Rectal smooth muscle tissue (tissue), 1 donor: ENCODE measurements around the gene PIK3C2G.

Experiments
- H3K27ac ChIP-seq: one replicate; pipeline ENCODE4 v1.7.0; 2013; ENCODE audit warnings: low read depth, low read length, inconsistent platforms
- H3K27me3 ChIP-seq: one replicate; pipeline ENCODE4 v1.7.0; 2013; ENCODE audit warnings: low read length; ENCODE audit not compliant: control insufficient read depth, insufficient read depth
- H3K36me3 ChIP-seq: one replicate; pipeline ENCODE4 v1.7.0; 2013; ENCODE audit warnings: low read length; ENCODE audit not compliant: control insufficient read depth, insufficient read depth
- H3K4me1 ChIP-seq: one replicate; pipeline ENCODE4 v1.7.0; 2013; ENCODE audit warnings: low read length; ENCODE audit not compliant: control insufficient read depth, insufficient read depth
- H3K4me3 ChIP-seq: one replicate; pipeline ENCODE4 v1.7.0; 2013; ENCODE audit warnings: low read length
- H3K9ac ChIP-seq: one replicate; pipeline ENCODE4 v1.7.0; 2013; ENCODE audit warnings: low read length

The PIK3C2G gene

GRCh38 chr12:18567787-18568186 is 306.5 kb downstream of the PIK3C2G start:
- no peaks in the 10 kb centered on the region for H3K27me3 ChIP-seq
- H3K36me3 ChIP-seq: no peaks in the 10 kb centered on the region

GRCh38 chr12:18570543-18570942 is 309.2 kb downstream of the PIK3C2G start:
- Histone ChIP-seq H3K9ac (no peak overlapping the region), H3K4me3 (no peak overlapping the region), H3K4me1 (no peaks in the 10 kb centered on the region), H3K27ac (no peak overlapping the region), H3K36me3 (no peaks in the 10 kb centered on the region), H3K27me3 (no peaks in the 10 kb centered on the region)

More at GRCh38 chr12:18567787-18568186, 306.5 kb downstream of the PIK3C2G start:
- no peak overlapping the region for H3K4me3 ChIP-seq
- no peak overlapping the region for H3K9ac ChIP-seq
- H3K27ac ChIP-seq: no peak overlapping the region
- no peaks in the 10 kb centered on the region for H3K4me1 ChIP-seq

GRCh38 chr12:18576104-18576626 is 314.8 kb downstream of the PIK3C2G start:
- no peak overlapping the region for H3K9ac ChIP-seq
- no peaks in the 10 kb centered on the region for H3K4me1 ChIP-seq
- H3K27ac ChIP-seq: no peak overlapping the region
- no peaks in the 10 kb centered on the region for H3K36me3 ChIP-seq
- no peak overlapping the region for H3K4me3 ChIP-seq
- no peaks in the 10 kb centered on the region for H3K27me3 ChIP-seq

GRCh38 chr12:18576648-18577047 is 315.3 kb downstream of the PIK3C2G start:
- Histone ChIP-seq H3K27me3 (no peaks in the 10 kb centered on the region), H3K9ac (no peak overlapping the region), H3K4me1 (no peaks in the 10 kb centered on the region), H3K27ac (no peak overlapping the region), H3K36me3 (no peaks in the 10 kb centered on the region), H3K4me3 (no peak overlapping the region)

- Histone ChIP-seq H3K36me3 (no peaks in the 10 kb centered on the region), H3K27ac (no peak overlapping the region), H3K4me3 (no peak overlapping the region), H3K9ac (no peak overlapping the region), H3K4me1 (no peaks in the 10 kb centered on the region), H3K27me3 (no peaks in the 10 kb centered on the region)
Observed at GRCh38 chr12:18578191-18578590, 316.9 kb downstream of the PIK3C2G start.

GRCh38 chr12:18580291-18580690 is 319.0 kb downstream of the PIK3C2G start:
- Histone ChIP-seq H3K27me3 (no peaks in the 10 kb centered on the region), H3K4me3 (no peak overlapping the region), H3K27ac (no peak overlapping the region), H3K36me3 (no peaks in the 10 kb centered on the region), H3K4me1 (no peaks in the 10 kb centered on the region), H3K9ac (no peak overlapping the region)

GRCh38 chr12:18580706-18581105 is 319.4 kb downstream of the PIK3C2G start:
- Histone ChIP-seq H3K36me3 (no peaks in the 10 kb centered on the region), H3K27ac (no peak overlapping the region), H3K27me3 (no peaks in the 10 kb centered on the region), H3K4me3 (no peak overlapping the region), H3K4me1 (no peaks in the 10 kb centered on the region), H3K9ac (no peak overlapping the region)

GRCh38 chr12:18581232-18581962 is 320.1 kb downstream of the PIK3C2G start:
- Histone ChIP-seq H3K36me3 (no peaks in the 10 kb centered on the region), H3K9ac (no peak overlapping the region), H3K27me3 (no peaks in the 10 kb centered on the region), H3K4me1 (no peaks in the 10 kb centered on the region), H3K4me3 (no peak overlapping the region), H3K27ac (no peak overlapping the region)

GRCh38 chr12:18583655-18584054 is 322.3 kb downstream of the PIK3C2G start:
- no peaks in the 10 kb centered on the region for H3K36me3 ChIP-seq
- no peak overlapping the region for H3K9ac ChIP-seq
- H3K4me3 ChIP-seq: no peak overlapping the region
- no peaks in the 10 kb centered on the region for H3K4me1 ChIP-seq
- no peak overlapping the region for H3K27ac ChIP-seq
- no peaks in the 10 kb centered on the region for H3K27me3 ChIP-seq

- Histone ChIP-seq H3K9ac (no peak overlapping the region), H3K4me3 (no peak overlapping the region), H3K27ac (no peak overlapping the region), H3K36me3 (no peaks in the 10 kb centered on the region), H3K27me3 (no peaks in the 10 kb centered on the region), H3K4me1 (no peaks in the 10 kb centered on the region)
Observed at GRCh38 chr12:18586581-18586980, 325.3 kb downstream of the PIK3C2G start.

- Histone ChIP-seq H3K4me1 (no peaks in the 10 kb centered on the region), H3K4me3 (no peak overlapping the region), H3K27me3 (no peaks in the 10 kb centered on the region), H3K27ac (no peak overlapping the region), H3K36me3 (no peaks in the 10 kb centered on the region), H3K9ac (no peak overlapping the region)
Observed at GRCh38 chr12:18589316-18589715, 328.0 kb downstream of the PIK3C2G start.

- Histone ChIP-seq H3K9ac (no peak overlapping the region), H3K27me3 (no peaks in the 10 kb centered on the region), H3K36me3 (no peaks in the 10 kb centered on the region), H3K4me3 (no peak overlapping the region), H3K27ac (no peak overlapping the region), H3K4me1 (no peaks in the 10 kb centered on the region)
Observed at GRCh38 chr12:18591473-18591872, 330.2 kb downstream of the PIK3C2G start.

GRCh38 chr12:18595412-18595811 is 334.1 kb downstream of the PIK3C2G start:
- Histone ChIP-seq H3K9ac (no peak overlapping the region), H3K4me3 (no peak overlapping the region), H3K27ac (no peak overlapping the region), H3K4me1 (no peaks in the 10 kb centered on the region), H3K36me3 (no peaks in the 10 kb centered on the region), H3K27me3 (no peaks in the 10 kb centered on the region)
